ENCODE results near the gene PREB. TPM values are rescaled to one million over a fixed set of nuclear protein-coding genes. Genes with fewer than 3 reads are reported as not detected.

The PREB gene
- total RNA-seq, 6 experiments from 2014 or later, result 27.1 to 102 (median 59.2) TPM

- no peaks in the 10 kb centered on the region for H3K9me3 ChIP-seq
- ATAC-seq (no peak), DNase-seq (no peak)
- 45% methylated on average over 16 of the region's 25 CpGs for WGBS (ENCODE audit: insufficient coverage, low coverage, low lambda C conversion rate, missing lambda C conversion rate)
- H3K36me3 ChIP-seq, result peaks cover 0 to 6% (median 2%) of the 10 kb centered on the region in 4 donors
- H3K27me3 ChIP-seq, result no peaks in the 10 kb centered on the region
- peak overlapping the region in 2 of 3 donors; percentile 78 to 90 for H3K27ac ChIP-seq
- intact Hi-C loops (cut with DNase I), result loop anchor here (10.0 kb wide), 3 partner anchors 103 to 203 kb away; partner anchors contain the start of gene DNAJC5G (in 1 of the 2)
- H3K4me3 ChIP-seq, result no peak overlapping the region
- peaks cover 0 to 70% (median 23%) of the 10 kb centered on the region in 4 donors for H3K4me1 ChIP-seq
- no peak for TF ChIP-seq POLR2A (IDR thresholded peaks at IDR 0.05)
- TF ChIP-seq CTCF (IDR thresholded peaks at IDR 0.05), result no peak
These were observed 42.4 kb downstream of the PREB start for GRCh38 chr2:27091746-27092695.

GRCh38 chr2:27089111-27089954, 45.1 kb downstream of the PREB start:
- H3K36me3 ChIP-seq, result no peaks in the 10 kb centered on the region
- H3K27me3 ChIP-seq, result no peaks in the 10 kb centered on the region
- no peaks in the 10 kb centered on the region for H3K9me3 ChIP-seq
- H3K4me1 ChIP-seq, result peaks cover 0 to 51% (median 11%) of the 10 kb centered on the region in 4 donors
- intact Hi-C loops (cut with DNase I), result loop anchor here in 1 of 2 donors (10.0 kb wide), 2 partner anchors 65 to 125 kb away; no protein-coding TSS in a partner anchor
- peak overlapping the region; percentile 52 to 77 (median 64) for H3K4me3 ChIP-seq
- DNase-seq (peak in 1 of 3 donors; percentile 69), ATAC-seq (no peak)
- 17% methylated on average over 5 of the region's 14 CpGs for WGBS (ENCODE audit: insufficient coverage, low coverage, low lambda C conversion rate, missing lambda C conversion rate)
- TF ChIP-seq CTCF (IDR thresholded peaks at IDR 0.05), result no peak
- no peak for TF ChIP-seq POLR2A (IDR thresholded peaks at IDR 0.05)
- peak overlapping the region; percentile 35 to 57 (median 44) for H3K27ac ChIP-seq

GRCh38 chr2:27088634-27089033, 45.8 kb downstream of the PREB start:
- ATAC-seq (no peak), DNase-seq (no peak)
- 10% methylated on average over 6 of the region's 6 CpGs for WGBS (ENCODE audit: insufficient coverage, low coverage, low lambda C conversion rate, missing lambda C conversion rate)
- peak overlapping the region; percentile 52 to 77 (median 64) for H3K4me3 ChIP-seq
- H3K9me3 ChIP-seq, result no peaks in the 10 kb centered on the region
- peak overlapping the region; percentile 35 to 57 (median 44) for H3K27ac ChIP-seq
- H3K36me3 ChIP-seq, result no peaks in the 10 kb centered on the region
- no peaks in the 10 kb centered on the region for H3K27me3 ChIP-seq
- peaks cover 0 to 45% (median 10%) of the 10 kb centered on the region in 4 donors for H3K4me1 ChIP-seq
- TF ChIP-seq CTCF (IDR thresholded peaks at IDR 0.05), result no peak
- TF ChIP-seq POLR2A (IDR thresholded peaks at IDR 0.05), result no peak
- intact Hi-C loops (cut with DNase I), result loop anchor here in 1 of 2 donors (10.0 kb wide), 2 partner anchors 64 to 124 kb away; no protein-coding TSS in a partner anchor

- intact Hi-C loops (cut with DNase I), result loop anchor here in 1 of 2 donors (10.0 kb wide), 2 partner anchors 63 to 123 kb away; no protein-coding TSS in a partner anchor
- H3K36me3 ChIP-seq, result no peaks in the 10 kb centered on the region
- TF ChIP-seq CTCF (IDR thresholded peaks at IDR 0.05) (no peak), POLR2A (IDR thresholded peaks at IDR 0.05) (no peak)
- ATAC-seq (peak in 2 of 4 donors; percentile 1 to 3), DNase-seq (no peak)
- H3K4me1 ChIP-seq, result peaks cover 0 to 38% (median 7%) of the 10 kb centered on the region in 4 donors
- H3K4me3 ChIP-seq, result peak overlapping the region; percentile 52 to 77 (median 64)
- WGBS (ENCODE audit: insufficient coverage, low coverage, low lambda C conversion rate, missing lambda C conversion rate), result 23% methylated on average over 2 of the region's 5 CpGs
- H3K9me3 ChIP-seq, result no peaks in the 10 kb centered on the region
- H3K27me3 ChIP-seq, result no peaks in the 10 kb centered on the region
- H3K27ac ChIP-seq, result peak overlapping the region; percentile 35 to 57 (median 44)
These were observed 46.5 kb downstream of the PREB start for GRCh38 chr2:27087823-27088410.
